Left lung (tissue), 10 donors: Measurements from ENCODE around the gene SLIT3. TPM values are rescaled to one million over a fixed set of nuclear protein-coding genes. Genes with fewer than 3 reads are reported as not detected.
A peak's percentile ranks its signal among the peaks of the same experiment; 100 is the strongest.

Experiments
- ATAC-seq: fragments of 200-7000 bp; cut with Tn5 transposase; one replicate; pipeline ENCODE4 v1.9.1; 2020; ENCODE audit warnings: moderate library complexity
- DNase-seq, 4 donors: peaks; one replicate each; pipeline ENCODE4 v3.0.0-alpha.2; 2013 to 2020
- H3K27ac ChIP-seq, 2 donors: fragments of 200-600 bp; sonication (generic) in 1 of 2; one replicate each; pipeline versions ENCODE4 v1.5.0 to v1.8.0; 2020 to 2021
- H3K27me3 ChIP-seq, 2 donors: fragments of 200-600 bp; sonication (generic) in 1 of 2; one replicate each; pipeline versions ENCODE4 v1.5.0 to v1.8.0; 2020 to 2021
- H3K36me3 ChIP-seq, 2 donors: fragments of 200-600 bp; sonication (generic) in 1 of 2; one replicate each; pipeline versions ENCODE4 v1.5.0 to v1.8.0; 2020 to 2021
- H3K4me1 ChIP-seq, 2 donors: fragments of 200-600 bp; one replicate each; pipeline ENCODE4 v1.8.0; 2021
- H3K4me3 ChIP-seq, 2 donors: fragments of 200-600 bp; sonication (generic) in 1 of 2; one replicate each; pipeline versions ENCODE4 v1.5.0 to v1.8.0; 2020 to 2021; ENCODE audit warnings: mild to moderate bottlenecking in 1 of 2
- H3K9me3 ChIP-seq, 2 donors: fragments of 200-600 bp; sonication (generic) in 1 of 2; one replicate each; pipeline versions ENCODE4 v1.5.0 to v1.8.0; 2020 to 2021
- intact Hi-C, 2 donors: fragments of 100-400 bp; cut with DNase I; formaldehyde crosslinking; loops; one replicate each; pipeline versions ENCODE4 v1.11.2 to v1.14.2; 2022
- polyA plus RNA-seq, 6 donors: library from polyadenylated mRNA; unstranded; fragments of 120-200 nt; gene quantifications; one replicate each; pipeline ENCODE4 v1.2.1, GENCODE V29; 2013; ENCODE audit not compliant: insufficient read length in 6 of 6
- total RNA-seq, 2 donors: library from RNA; stranded (reverse); fragmentation: NEBNext Ultra II Directional; extraction: Animal tissue kit (Norgen Biotek cat#: 25700); gene quantifications; one replicate each; pipeline ENCODE4 v1.2.1, GENCODE V29; 2021
- TF ChIP-seq, protein P1 (sequence below), 2 donors: fragments of 200-600 bp; sonication (generic) in 1 of 2; IDR thresholded peaks; one replicate each; pipeline versions ENCODE4 v1.5.0 to v1.8.0; 2021; ENCODE audit warnings: antibody characterized with exemption in 2 of 2
- donor health status: DM: no; HTN: yes; CAD: no.
- donor health status: DM: no; HTN: no; CAD: no.

SLIT3 gene
- total and polyA plus RNA-seq, 8 donors = 37.6 to 77.1 (median 45.9) TPM

GRCh38 chr5:169265888-169266287 lies 35.1 kb downstream of the SLIT3 start:
- ATAC-seq (no peak), DNase-seq (no peak)
- no peaks in the 10 kb centered on the region for H3K36me3 ChIP-seq
- H3K4me3 ChIP-seq = no peak overlapping the region
- H3K9me3 ChIP-seq = no peaks in the 10 kb centered on the region
- TF ChIP-seq, protein P1, sequence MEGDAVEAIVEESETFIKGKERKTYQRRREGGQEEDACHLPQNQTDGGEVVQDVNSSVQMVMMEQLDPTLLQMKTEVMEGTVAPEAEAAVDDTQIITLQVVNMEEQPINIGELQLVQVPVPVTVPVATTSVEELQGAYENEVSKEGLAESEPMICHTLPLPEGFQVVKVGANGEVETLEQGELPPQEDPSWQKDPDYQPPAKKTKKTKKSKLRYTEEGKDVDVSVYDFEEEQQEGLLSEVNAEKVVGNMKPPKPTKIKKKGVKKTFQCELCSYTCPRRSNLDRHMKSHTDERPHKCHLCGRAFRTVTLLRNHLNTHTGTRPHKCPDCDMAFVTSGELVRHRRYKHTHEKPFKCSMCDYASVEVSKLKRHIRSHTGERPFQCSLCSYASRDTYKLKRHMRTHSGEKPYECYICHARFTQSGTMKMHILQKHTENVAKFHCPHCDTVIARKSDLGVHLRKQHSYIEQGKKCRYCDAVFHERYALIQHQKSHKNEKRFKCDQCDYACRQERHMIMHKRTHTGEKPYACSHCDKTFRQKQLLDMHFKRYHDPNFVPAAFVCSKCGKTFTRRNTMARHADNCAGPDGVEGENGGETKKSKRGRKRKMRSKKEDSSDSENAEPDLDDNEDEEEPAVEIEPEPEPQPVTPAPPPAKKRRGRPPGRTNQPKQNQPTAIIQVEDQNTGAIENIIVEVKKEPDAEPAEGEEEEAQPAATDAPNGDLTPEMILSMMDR (IDR thresholded peaks at IDR 0.05) = no peak
- no peaks in the 10 kb centered on the region for H3K27me3 ChIP-seq
- H3K27ac ChIP-seq = no peak overlapping the region
- no peaks in the 10 kb centered on the region for H3K4me1 ChIP-seq
- intact Hi-C loops = no loop called here

DNA sequence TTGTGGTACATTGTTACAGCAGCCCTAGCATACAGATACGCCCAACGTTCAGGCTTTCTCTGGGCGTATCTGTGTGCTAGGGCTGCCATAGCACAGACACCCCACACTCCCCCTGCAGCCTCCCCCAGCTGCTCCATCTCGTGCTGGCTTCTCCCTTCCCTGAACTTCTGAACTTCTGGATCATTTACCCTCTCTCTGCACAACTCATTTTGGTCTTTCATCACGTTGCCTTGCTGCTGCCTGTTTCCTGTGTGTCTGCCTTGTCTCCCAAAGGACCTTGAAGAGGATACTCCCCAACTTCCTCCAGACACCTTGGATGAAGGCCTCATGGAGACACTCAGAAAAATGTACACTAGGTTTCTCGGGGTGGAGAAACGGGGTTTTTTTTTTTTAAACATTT lies 37.3 kb downstream of the SLIT3 start:
- intact Hi-C loops = no loop called here
- TF ChIP-seq, protein P1 (IDR thresholded peaks at IDR 0.05) = no peak
- Histone ChIP-seq H3K27ac (no peak overlapping the region), H3K36me3 (no peaks in the 10 kb centered on the region), H3K27me3 (no peaks in the 10 kb centered on the region), H3K4me1 (no peaks in the 10 kb centered on the region), H3K4me3 (no peak overlapping the region), H3K9me3 (no peaks in the 10 kb centered on the region)
- ATAC-seq (no peak), DNase-seq (no peak)

DNA sequence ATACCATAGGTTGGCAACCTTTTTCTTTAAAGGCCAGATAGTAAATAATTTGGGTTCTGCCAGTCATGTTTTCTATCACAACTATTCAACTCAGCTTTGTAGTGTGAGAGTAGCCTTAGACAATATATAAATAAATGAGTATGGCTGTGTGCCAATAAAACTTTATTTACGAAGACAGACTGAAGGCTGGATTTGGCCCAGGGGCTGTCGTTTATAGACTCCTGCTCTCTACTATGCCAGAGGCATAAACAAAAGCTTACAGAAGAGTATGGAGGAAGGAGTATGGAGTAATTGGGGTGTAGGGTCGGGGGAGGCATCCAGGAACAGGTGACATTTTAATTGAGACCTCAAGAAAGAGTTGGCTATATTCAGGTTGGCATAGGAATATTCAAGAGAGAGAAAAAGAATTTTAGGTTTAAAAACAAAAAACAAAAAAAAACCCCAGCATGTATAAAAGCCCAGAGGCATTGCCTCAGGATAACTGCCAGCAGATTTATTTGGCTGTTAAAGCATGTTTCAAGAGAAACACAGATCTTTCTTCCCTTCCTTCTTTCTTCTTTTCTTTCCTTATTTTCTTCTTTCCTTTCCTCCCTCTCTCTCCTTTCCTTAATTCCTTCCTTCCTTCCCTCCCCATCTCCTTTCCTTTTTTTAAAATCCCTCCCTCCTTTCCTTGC lies 39.9 kb downstream of the SLIT3 start:
- H3K9me3 ChIP-seq = no peaks in the 10 kb centered on the region
- H3K36me3 ChIP-seq = no peaks in the 10 kb centered on the region

GRCh38 chr5:169258372-169259000 lies 42.5 kb downstream of the SLIT3 start:
- DNase-seq (no peak), ATAC-seq (peak; percentile 38)
- Histone ChIP-seq H3K4me1 (no peaks in the 10 kb centered on the region), H3K27ac (no peak overlapping the region), H3K36me3 (no peaks in the 10 kb centered on the region), H3K4me3 (no peak overlapping the region), H3K9me3 (no peaks in the 10 kb centered on the region), H3K27me3 (no peaks in the 10 kb centered on the region)
- intact Hi-C loops = no loop called here
- TF ChIP-seq, protein P1 (IDR thresholded peaks at IDR 0.05) = no peak

More for the DNA sequence above, 39.9 kb downstream of the SLIT3 start:
- ATAC-seq (no peak), DNase-seq (no peak)
- no peaks in the 10 kb centered on the region for H3K4me1 ChIP-seq
- intact Hi-C loops = no loop called here
- TF ChIP-seq, protein P1 (IDR thresholded peaks at IDR 0.05) = no peak
- H3K27ac ChIP-seq = no peak overlapping the region
- H3K27me3 ChIP-seq = no peaks in the 10 kb centered on the region
- no peak overlapping the region for H3K4me3 ChIP-seq

DNA sequence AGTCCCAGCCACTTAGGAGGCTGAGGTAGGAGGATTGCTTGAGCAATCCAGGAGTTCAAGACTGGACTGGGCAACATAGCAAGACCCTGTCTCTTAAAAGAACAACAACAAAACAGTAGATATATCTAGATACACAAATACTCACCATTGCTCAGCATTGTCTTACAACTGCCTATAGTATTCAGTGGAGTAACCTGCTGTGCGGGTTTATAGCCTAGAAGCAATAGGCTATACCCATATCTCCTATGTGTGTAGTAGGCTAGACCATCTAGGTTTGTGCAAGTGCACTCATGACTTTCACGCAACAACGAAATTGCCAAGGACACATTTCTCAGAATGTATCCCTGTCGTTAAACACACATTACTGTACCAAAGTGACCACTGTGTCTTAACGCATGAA lies 44.7 kb downstream of the SLIT3 start:
- no peaks in the 10 kb centered on the region for H3K9me3 ChIP-seq

More for the DNA sequence above, 44.7 kb downstream of the SLIT3 start:
- DNase-seq (no peak), ATAC-seq (no peak)
- intact Hi-C loops = no loop called here
- Histone ChIP-seq H3K4me1 (no peaks in the 10 kb centered on the region), H3K36me3 (no peaks in the 10 kb centered on the region), H3K4me3 (no peak overlapping the region), H3K27ac (no peak overlapping the region), H3K27me3 (no peaks in the 10 kb centered on the region)
- TF ChIP-seq, protein P1 (IDR thresholded peaks at IDR 0.05) = no peak
